A549 treated with CpdA at 1 μM for 4 hours (cell line): ENCODE results near the gene SPAG5. TPM values are rescaled to one million over a fixed set of nuclear protein-coding genes. Genes with fewer than 3 reads are reported as not detected.

Experiments used
- total RNA-seq: library from RNA; stranded (reverse); fragments of 200-300 nt; extraction: Qiagen RNA extraction; gene quantifications from 5 replicates; pipeline ENCODE4 v1.2.3, GENCODE V29; 2022; ENCODE audit warnings: low read depth

SPAG5 gene, protein sequence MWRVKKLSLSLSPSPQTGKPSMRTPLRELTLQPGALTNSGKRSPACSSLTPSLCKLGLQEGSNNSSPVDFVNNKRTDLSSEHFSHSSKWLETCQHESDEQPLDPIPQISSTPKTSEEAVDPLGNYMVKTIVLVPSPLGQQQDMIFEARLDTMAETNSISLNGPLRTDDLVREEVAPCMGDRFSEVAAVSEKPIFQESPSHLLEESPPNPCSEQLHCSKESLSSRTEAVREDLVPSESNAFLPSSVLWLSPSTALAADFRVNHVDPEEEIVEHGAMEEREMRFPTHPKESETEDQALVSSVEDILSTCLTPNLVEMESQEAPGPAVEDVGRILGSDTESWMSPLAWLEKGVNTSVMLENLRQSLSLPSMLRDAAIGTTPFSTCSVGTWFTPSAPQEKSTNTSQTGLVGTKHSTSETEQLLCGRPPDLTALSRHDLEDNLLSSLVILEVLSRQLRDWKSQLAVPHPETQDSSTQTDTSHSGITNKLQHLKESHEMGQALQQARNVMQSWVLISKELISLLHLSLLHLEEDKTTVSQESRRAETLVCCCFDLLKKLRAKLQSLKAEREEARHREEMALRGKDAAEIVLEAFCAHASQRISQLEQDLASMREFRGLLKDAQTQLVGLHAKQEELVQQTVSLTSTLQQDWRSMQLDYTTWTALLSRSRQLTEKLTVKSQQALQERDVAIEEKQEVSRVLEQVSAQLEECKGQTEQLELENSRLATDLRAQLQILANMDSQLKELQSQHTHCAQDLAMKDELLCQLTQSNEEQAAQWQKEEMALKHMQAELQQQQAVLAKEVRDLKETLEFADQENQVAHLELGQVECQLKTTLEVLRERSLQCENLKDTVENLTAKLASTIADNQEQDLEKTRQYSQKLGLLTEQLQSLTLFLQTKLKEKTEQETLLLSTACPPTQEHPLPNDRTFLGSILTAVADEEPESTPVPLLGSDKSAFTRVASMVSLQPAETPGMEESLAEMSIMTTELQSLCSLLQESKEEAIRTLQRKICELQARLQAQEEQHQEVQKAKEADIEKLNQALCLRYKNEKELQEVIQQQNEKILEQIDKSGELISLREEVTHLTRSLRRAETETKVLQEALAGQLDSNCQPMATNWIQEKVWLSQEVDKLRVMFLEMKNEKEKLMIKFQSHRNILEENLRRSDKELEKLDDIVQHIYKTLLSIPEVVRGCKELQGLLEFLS
- total RNA-seq = 77.5 to 86.2 TPM (median 81.5 TPM) in 5 replicates

DNA sequence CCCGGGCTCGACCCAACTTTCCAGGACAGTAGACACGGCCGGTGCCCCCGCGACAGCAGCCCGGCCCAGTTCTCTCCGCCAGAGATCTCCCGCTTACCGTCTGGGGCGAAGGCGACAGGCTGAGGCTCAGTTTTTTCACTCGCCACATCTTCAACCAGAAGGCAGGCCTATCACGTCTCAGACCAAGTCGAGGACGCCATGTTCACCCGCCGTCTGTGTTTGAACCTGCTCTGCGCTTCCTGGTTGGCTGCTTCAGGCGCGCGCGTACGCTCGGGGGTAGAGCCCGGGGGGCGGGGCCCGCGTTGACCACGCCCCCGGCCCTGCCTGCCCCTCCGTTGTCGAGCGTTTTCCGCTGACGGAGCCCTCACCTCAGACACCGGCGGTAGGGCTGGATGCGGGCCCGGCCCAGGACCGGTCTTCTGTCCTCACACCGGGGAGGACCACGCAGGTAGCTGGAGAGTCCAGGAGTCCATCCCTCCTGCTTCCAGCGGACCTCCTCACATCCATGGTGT, at the start of gene SPAG5:
Gene SPAG5 (minus strand): TSS at position 227 of the 512 bp plus-strand sequence. CDS start 79 bp downstream, at position 148.

DNA sequence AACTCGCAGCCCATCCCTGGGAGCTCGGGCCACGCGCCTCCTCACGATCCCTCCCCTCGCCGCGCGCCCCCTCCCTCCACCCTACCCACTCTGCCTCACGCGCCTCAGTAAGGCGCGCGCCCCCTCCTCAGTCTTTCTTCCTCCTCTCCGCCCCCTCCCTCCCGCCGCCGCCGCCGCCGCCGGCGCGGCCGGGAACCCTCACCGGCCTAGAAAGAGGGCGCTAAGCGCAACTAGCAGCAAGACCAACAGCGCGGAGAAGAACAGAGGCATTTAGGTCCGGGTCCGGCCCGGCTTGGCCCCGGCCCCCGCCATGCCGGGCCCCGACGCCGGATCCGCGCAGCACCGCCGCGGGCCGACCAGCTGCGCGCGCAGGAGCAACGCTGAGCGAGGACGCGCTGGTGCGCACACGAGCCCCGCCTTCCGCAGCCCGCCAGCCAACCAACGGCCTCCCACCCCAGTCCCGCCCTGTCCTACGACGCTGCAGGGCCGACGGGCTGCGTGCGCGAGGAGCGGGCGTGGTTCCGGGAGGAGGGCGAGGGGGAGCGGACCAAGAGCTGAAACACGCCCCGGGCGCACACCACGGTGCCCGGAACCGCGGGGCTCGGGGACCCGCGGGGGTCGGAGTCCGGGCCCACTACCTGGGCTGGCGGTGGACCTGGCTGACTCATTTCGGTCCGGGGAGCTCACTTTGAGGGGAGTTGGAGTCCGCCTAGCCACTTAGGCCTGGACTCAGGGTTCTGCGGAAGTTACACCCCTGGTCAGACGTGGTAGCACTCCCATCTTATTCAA, 46.2 kb upstream of the SPAG5 start, which contains the start of gene BLTP2:
Gene BLTP2 (minus strand): TSS at position 372 of the 789 bp plus-strand sequence. CDS start 102 bp downstream, at position 270.

DNA sequence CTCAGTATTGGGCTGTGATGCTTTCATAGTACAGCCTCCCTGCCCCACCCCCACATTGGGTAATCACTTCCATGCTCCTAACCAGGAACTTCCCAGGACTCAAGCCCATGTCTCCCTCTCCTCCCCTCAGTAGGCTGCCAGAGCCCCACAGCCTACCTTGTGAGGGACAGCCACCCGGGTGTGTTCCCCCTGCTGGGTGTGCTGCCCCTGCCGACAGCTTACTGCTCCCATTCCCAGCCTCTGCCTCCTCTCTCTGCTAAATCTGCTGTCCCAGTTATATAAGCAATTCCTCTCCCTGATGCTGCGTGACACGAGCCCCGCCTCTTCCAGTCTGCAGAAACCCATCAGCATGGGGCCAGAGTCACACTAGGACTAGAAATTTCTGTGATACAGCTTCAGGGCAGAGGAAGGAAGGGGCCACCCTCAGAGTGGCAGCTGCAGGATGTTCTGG, 15.1 kb upstream of the SPAG5 start, which contains the start of gene RSKR:
Gene RSKR (minus strand): TSS at position 255 of the 451 bp plus-strand sequence. CDS start 24 bp downstream, at position 231.

DNA sequence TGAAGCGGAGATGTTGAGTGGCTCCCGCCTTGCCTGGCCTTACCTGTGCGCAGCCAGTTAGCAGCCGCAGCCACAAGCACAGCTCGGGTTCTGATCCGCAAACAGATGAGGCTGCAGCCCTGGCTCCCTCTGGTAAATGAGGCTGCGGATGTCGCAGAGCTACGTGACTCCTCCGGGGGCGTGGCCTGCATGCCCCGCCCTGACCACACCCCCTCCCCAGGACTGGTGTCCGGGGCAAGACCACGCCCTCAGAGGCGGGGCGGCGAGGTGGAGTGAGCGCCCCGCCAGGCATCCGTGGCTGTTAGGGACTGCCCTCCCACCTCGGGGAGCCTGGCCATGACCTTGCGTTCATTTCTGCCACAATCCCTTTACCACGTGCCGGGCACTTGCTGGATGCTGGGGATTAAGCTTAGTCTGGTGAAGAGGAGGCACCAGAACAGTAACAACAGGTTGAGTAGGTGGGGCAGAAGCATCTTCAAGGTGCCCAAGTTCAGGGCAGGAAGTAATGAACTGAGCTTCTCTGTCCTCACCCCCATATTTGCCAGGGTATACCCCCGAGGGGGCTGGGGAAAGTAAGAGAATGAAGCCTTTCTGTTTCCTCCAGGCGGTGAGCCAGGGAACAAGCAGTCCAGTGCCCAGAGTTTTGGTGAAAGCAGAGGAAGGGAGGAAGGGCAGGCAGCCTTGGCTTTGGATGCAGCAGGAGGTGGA, 21.9 kb downstream of the SPAG5 start, which contains the start of gene ALDOC:
Gene ALDOC (minus strand): TSS at position 138 of the 708 bp plus-strand sequence. CDS start 1,363 bp downstream, outside the sequence.

DNA sequence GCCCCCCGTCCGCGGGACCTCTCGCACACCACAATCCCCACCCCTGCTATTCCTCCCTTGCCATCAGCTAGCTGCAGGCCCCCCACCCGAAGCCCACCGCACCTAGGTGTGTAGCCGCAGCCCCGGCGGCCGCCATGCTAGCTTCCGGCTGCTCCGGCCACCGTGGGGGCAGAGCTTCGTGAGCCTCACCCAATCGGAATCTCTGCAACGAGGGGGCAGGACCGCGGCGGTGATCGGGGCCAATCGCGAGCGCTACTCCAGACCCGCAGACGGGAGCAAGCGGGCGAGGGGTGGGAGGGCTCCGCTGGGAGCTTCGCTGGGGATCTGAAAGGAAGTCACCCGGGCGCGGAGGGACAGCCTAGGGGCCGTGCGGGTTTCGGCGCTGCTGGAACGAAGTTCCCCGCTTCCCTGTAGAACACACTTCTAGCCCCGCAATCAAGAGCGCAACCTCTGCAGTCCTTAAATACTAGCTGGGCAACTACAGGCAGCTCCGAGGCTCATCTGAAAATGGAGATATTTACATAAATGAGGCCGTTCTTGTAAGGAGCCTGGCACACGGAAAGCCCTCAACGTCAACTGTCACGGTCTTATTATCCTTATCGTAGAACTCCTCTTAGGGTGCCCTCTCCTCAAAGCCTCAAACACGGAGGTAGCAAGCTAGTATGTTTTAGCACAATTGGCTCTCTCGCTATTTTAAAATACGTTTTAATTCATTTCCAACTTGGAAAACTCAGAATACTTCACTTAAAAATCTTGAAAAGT, 27.3 kb downstream of the SPAG5 start, which contains the start of gene PIGS:
Gene PIGS (minus strand): TSS at position 164 of the 762 bp plus-strand sequence. CDS start 28 bp downstream, at position 136.

DNA sequence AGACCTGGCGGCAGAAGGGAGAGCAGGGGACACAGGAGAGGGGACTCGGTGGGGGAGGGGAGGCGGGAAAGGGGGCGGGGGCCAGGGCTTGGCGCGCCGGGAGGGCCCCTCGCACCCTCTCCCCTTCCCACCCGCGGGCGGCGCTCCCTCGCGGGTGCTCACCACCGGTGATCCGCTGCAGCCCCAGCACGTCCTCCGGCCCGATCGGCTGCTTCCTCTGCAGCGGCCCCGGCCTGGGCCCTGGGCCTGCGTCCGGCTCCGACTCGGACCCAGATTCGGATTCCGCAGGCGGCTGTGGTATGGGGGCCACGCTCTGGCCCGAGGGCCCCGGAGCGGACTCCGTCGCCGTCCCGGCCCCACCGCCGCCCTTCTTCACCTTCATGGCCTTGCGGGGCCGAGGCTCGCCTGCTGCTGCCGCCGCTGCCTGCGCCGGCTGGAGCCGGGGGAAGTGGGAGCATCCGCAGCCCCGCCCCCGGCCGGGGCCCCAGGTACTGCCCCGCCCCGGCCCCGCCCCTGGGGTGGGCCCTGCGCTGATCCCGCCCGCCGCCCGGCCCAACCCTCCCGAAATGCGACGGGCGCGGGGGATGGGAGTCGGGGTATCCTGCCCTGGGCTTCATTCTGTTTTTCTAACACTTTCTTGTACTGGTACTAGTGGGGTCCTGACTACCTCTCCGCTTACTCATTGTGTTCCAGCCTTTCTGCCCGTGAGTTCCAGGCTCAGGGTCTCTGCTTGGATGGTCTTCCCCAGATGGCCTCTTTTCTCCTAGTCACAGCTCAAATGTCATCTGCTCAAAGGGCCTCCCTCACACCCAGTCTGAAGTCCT, 46.4 kb downstream of the SPAG5 start, which contains the start of gene UNC119:
Gene UNC119 (minus strand): TSS at position 449 of the 824 bp plus-strand sequence. CDS start 67 bp downstream, at position 382.

Other genes starting within 250 kb of the SPAG5 start
- 132 to 168 TPM (median 161 TPM) in 5 replicates for gene POLDIP2, start 241.5 kb downstream of the SPAG5 start, total RNA-seq
- gene SEBOX, start 233.8 kb downstream of the SPAG5 start, total RNA-seq = not detected in 5 replicates
- 17.3 to 26.7 TPM (median 18.8 TPM) in 5 replicates for gene VTN, start 228.7 kb downstream of the SPAG5 start, total RNA-seq
- gene SARM1, start 227.3 kb downstream of the SPAG5 start, total RNA-seq = 4.9 to 6.0 TPM (median 5.3 TPM) in 5 replicates
- gene SLC46A1, start 192.8 kb downstream of the SPAG5 start, total RNA-seq = 18.5 to 23.4 TPM (median 21.3 TPM) in 5 replicates
- gene SLC13A2, start 125.4 kb downstream of the SPAG5 start, total RNA-seq = 0.06 to 0.21 TPM (median 0.13 TPM) in 4 of 5 replicates, not detected in the other
- 0.02 to 0.20 TPM (median 0.04 TPM) in 3 of 5 replicates, not detected in the others for gene FOXN1, start 92.7 kb downstream of the SPAG5 start, total RNA-seq
- gene UNC119, start 46.4 kb downstream of the SPAG5 start, total RNA-seq = 26.8 to 35.3 TPM (median 27.5 TPM) in 5 replicates
- 53.8 to 66.3 TPM (median 62.8 TPM) in 5 replicates for gene PIGS, start 27.5 kb downstream of the SPAG5 start, total RNA-seq
- 1.2 to 2.5 TPM (median 1.9 TPM) in 5 replicates for gene ALDOC, start 22.1 kb downstream of the SPAG5 start, total RNA-seq
- 3.4 to 6.2 TPM (median 4.3 TPM) in 5 replicates for gene RSKR, start 15.2 kb upstream of the SPAG5 start, total RNA-seq
- 54.9 to 85.2 TPM (median 59.7 TPM) in 5 replicates for gene BLTP2, start 46.1 kb upstream of the SPAG5 start, total RNA-seq
- 80.1 to 93.3 TPM (median 86.3 TPM) in 5 replicates for gene SDF2, start 62.9 kb upstream of the SPAG5 start, total RNA-seq
- gene SUPT6H, start 63.2 kb upstream of the SPAG5 start, total RNA-seq = 71.8 to 81.6 TPM (median 75.5 TPM) in 5 replicates
- gene PROCA1, start 112.9 kb upstream of the SPAG5 start, total RNA-seq = 1.0 to 2.2 TPM (median 1.3 TPM) in 5 replicates
- gene RAB34, start 118.8 kb upstream of the SPAG5 start, total RNA-seq = 237 to 279 TPM (median 261 TPM) in 5 replicates
- gene RPL23A, start 121.0 kb upstream of the SPAG5 start, total RNA-seq = 1,884 to 2,485 TPM (median 2,244 TPM) in 5 replicates
- gene TLCD1, start 127.2 kb upstream of the SPAG5 start, total RNA-seq = 30.6 to 49.5 TPM (median 46.7 TPM) in 5 replicates
- gene NEK8, start 129.8 kb upstream of the SPAG5 start, total RNA-seq = 4.0 to 5.7 TPM (median 4.7 TPM) in 5 replicates
- 56.8 to 78.8 TPM (median 75.3 TPM) in 5 replicates for gene TRAF4, start 145.0 kb upstream of the SPAG5 start, total RNA-seq
- 17.4 to 22.4 TPM (median 20.1 TPM) in 5 replicates for gene FAM222B, start 243.8 kb upstream of the SPAG5 start, total RNA-seq